Endodermal cell (in vitro differentiated cells): ENCODE measurements around the gene HYLS1. TPM values are rescaled to one million over a fixed set of nuclear protein-coding genes. Genes with fewer than 3 reads are reported as not detected.

Experiments used
- DNase-seq: peaks from one replicate; pipeline ENCODE4 v3.0.0-alpha.2; 2017
- H3K27ac ChIP-seq: 2 replicates; pipeline ENCODE4 v1.5.1; 2013; ENCODE audit warnings: mild to moderate bottlenecking, low read depth, low read length, moderate library complexity
- H3K27me3 ChIP-seq: 2 replicates; pipeline ENCODE4 v1.6.1; 2013; ENCODE audit warnings: mild to moderate bottlenecking, low read length, moderate library complexity; ENCODE audit not compliant: insufficient read depth, control insufficient read depth, poor library complexity, severe bottlenecking
- H3K36me3 ChIP-seq: 2 replicates; pipeline ENCODE4 v1.7.0; 2013; ENCODE audit warnings: mild to moderate bottlenecking, low read length, moderate library complexity; ENCODE audit not compliant: control insufficient read depth, insufficient read depth
- H3K4me1 ChIP-seq: one replicate; pipeline ENCODE4 v1.7.0; 2013; ENCODE audit warnings: low read length; ENCODE audit not compliant: control insufficient read depth, insufficient read depth
- H3K4me3 ChIP-seq: 2 replicates; pipeline ENCODE4 v1.5.1; 2013; ENCODE audit warnings: mild to moderate bottlenecking, low read length, moderate library complexity
- H3K9ac ChIP-seq: 2 replicates; pipeline ENCODE4 v1.6.1; 2013; ENCODE audit warnings: mild to moderate bottlenecking, low read length, moderate library complexity; ENCODE audit not compliant: poor library complexity, severe bottlenecking; ENCODE audit errors: extremely low read depth
- H3K9me3 ChIP-seq: 2 replicates; pipeline ENCODE4 v1.6.1; 2013; ENCODE audit warnings: mild to moderate bottlenecking, low read length, moderate library complexity; ENCODE audit not compliant: control insufficient read depth
- H3K27ac Mint-ChIP-seq: 2 replicates; pipeline ENCODE4 v1.8.0; 2020; ENCODE audit warnings: mixed read lengths
- H3K27me3 Mint-ChIP-seq: 2 replicates; pipeline ENCODE4 v1.8.0; 2021; ENCODE audit warnings: mild to moderate bottlenecking, mixed read lengths; ENCODE audit not compliant: insufficient read depth
- H3K36me3 Mint-ChIP-seq: 2 replicates; pipeline ENCODE4 v1.8.0; 2020; ENCODE audit warnings: low read depth, mixed read lengths
- H3K4me1 Mint-ChIP-seq: 2 replicates; pipeline ENCODE4 v1.8.0; 2020; ENCODE audit warnings: mixed read lengths
- H3K4me3 Mint-ChIP-seq: 2 replicates; pipeline ENCODE4 v1.8.0; 2020; ENCODE audit warnings: mild to moderate bottlenecking, moderate library complexity, mixed read lengths
- H3K9me3 Mint-ChIP-seq: 2 replicates; pipeline ENCODE4 v1.8.0; 2020; ENCODE audit warnings: mild to moderate bottlenecking, mixed read lengths
- WGBS, 2 experiments: methylation state at CpG; one replicate each; pipeline versions ENCODE4 v1.1.5 to v1.1.7; 2013; ENCODE audit warnings: missing lambda C conversion rate in 2 of 2, mixed read lengths in 1 of 2; ENCODE audit not compliant: insufficient coverage in 1 of 2, insufficient read length in 1 of 2; 5-methylcytosine and 5-hydroxymethylcytosine counted together
- total RNA-seq, 2 donors: library from RNA; stranded (reverse); fragmentation: NEBNext Ultra II Directional in 1 of 2; extraction: Animal tissue kit (Norgen Biotek cat#: 25700) in 1 of 2; gene quantifications; 2 replicates in 1 of 2; 3 replicates in 1 of 2; pipeline ENCODE4 v1.2.1, GENCODE V29; 2021
- TF ChIP-seq, protein P1 (sequence below): fragments of 200-600 bp; sonication (generic); conservative IDR thresholded peaks from 2 replicates; pipeline ENCODE4 v1.5.0; 2021; ENCODE audit warnings: antibody characterized with exemption, mild to moderate bottlenecking

The HYLS1 gene
- total RNA-seq, 2 donors from 2014 or later: 6.6 to 7.7 TPM

DNA sequence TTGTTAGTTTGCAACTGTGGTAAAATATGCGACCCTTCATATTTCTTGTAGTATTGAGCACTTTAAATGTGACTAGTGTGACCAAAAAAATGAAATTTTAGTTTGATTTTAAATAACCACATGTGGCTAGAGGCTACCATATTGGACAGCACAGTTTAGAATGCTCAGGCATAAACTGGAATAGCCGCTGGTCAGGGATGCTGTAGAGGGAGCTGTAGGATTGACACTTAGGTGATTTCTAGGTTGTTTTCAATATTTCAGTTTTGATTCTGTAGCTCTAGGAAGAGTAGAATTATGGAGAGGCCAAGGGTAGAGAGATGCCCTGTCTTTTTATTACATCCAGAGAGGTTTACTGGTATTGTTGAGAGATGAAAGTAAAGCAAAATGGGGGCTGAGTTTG lies 47.6 kb downstream of the HYLS1 start:
- Mint-ChIP-seq H3K9me3 (no peaks in the 10 kb centered on the region), H3K36me3 (no peaks in the 10 kb centered on the region), H3K27me3 (peaks cover 3% of the 10 kb centered on the region), H3K4me1 (peaks cover 25% of the 10 kb centered on the region), H3K27ac (no peak overlapping the region), H3K4me3 (no peak overlapping the region)
- H3K4me1 ChIP-seq: peaks cover 6% of the 10 kb centered on the region
- no peaks in the 10 kb centered on the region for H3K9me3 ChIP-seq
- peaks cover 18% of the 10 kb centered on the region for H3K27me3 ChIP-seq
- 93 to 100% methylated on average over 2 of the region's 2 CpGs for WGBS, 2 experiments
- DNase-seq: no peak
- no peak overlapping the region for H3K27ac ChIP-seq
- no peak overlapping the region for H3K4me3 ChIP-seq
- no peak overlapping the region for H3K9ac ChIP-seq
- TF ChIP-seq, protein P1, sequence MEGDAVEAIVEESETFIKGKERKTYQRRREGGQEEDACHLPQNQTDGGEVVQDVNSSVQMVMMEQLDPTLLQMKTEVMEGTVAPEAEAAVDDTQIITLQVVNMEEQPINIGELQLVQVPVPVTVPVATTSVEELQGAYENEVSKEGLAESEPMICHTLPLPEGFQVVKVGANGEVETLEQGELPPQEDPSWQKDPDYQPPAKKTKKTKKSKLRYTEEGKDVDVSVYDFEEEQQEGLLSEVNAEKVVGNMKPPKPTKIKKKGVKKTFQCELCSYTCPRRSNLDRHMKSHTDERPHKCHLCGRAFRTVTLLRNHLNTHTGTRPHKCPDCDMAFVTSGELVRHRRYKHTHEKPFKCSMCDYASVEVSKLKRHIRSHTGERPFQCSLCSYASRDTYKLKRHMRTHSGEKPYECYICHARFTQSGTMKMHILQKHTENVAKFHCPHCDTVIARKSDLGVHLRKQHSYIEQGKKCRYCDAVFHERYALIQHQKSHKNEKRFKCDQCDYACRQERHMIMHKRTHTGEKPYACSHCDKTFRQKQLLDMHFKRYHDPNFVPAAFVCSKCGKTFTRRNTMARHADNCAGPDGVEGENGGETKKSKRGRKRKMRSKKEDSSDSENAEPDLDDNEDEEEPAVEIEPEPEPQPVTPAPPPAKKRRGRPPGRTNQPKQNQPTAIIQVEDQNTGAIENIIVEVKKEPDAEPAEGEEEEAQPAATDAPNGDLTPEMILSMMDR: no peak
- no peaks in the 10 kb centered on the region for H3K36me3 ChIP-seq

DNA sequence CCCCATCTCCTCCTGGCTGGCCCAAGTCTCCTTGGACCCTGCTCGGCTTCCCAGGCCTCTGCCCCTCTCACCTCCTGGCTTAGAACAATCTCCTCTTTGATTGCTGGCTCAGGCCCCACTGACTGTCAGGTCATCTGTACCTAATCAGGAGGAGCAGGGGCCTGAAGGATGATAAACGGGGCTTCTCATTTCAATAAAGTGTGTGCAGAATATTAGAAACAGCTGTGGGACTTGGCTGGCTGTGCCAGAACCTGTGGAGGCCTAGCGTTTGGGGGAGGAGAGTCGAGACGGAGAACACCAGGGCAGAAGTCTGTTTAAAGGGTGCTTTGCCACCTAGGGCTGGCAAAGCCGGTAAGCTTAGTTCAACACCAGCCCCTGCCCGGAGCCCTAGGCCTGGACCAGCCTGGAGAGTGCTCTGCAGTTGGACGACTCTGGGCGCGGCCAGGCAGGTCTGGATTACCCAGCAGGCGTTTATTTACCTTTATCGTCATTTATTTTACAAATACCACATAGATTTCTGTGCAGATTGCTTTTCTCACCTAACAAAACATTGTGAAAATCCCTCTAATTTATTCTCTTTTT lies 48.2 kb downstream of the HYLS1 start:
- Histone ChIP-seq H3K4me3 (no peak overlapping the region), H3K27me3 (peaks cover 18% of the 10 kb centered on the region), H3K4me1 (peaks cover 6% of the 10 kb centered on the region), H3K36me3 (no peaks in the 10 kb centered on the region), H3K9me3 (no peaks in the 10 kb centered on the region), H3K9ac (no peak overlapping the region), H3K27ac (no peak overlapping the region)
- WGBS, 2 experiments: 87 to 95% methylated on average over 9 to 12 of the region's 12 CpGs
- peaks cover 3% of the 10 kb centered on the region for H3K27me3 Mint-ChIP-seq
- H3K4me3 Mint-ChIP-seq: no peak overlapping the region
- no peaks in the 10 kb centered on the region for H3K9me3 Mint-ChIP-seq
- H3K4me1 Mint-ChIP-seq: peaks cover 25% of the 10 kb centered on the region
- DNase-seq: no peak
- TF ChIP-seq, protein P1: no peak
- H3K36me3 Mint-ChIP-seq: no peaks in the 10 kb centered on the region
- H3K27ac Mint-ChIP-seq: no peak overlapping the region

DNA sequence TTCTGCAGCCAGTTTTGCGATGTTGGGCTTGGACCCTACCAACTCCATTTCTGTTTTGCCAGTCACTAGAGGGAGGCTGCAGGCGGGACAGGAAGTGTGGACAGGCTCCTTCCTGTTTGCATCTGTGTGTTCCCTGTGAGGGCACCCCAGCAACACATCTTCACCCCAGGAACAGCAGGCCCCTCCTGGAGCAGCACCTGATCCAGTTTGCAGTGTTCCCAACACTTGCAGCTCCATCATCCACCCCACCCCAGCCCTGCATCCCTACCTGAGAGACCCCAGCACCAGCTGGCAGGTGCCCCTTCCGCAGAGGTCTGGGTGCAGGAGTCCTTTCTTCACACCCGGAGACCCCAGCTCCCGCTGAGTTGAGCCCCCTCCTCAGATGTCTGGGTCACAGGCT lies 51.0 kb downstream of the HYLS1 start:
- peaks cover 30% of the 10 kb centered on the region for H3K4me1 Mint-ChIP-seq

More for the DNA sequence above, 51.0 kb downstream of the HYLS1 start:
- Mint-ChIP-seq H3K4me3 (no peak overlapping the region), H3K9me3 (no peaks in the 10 kb centered on the region), H3K36me3 (no peaks in the 10 kb centered on the region), H3K27me3 (no peaks in the 10 kb centered on the region), H3K27ac (no peak overlapping the region)
- TF ChIP-seq, protein P1: no peak
- H3K27ac ChIP-seq: no peak overlapping the region
- no peaks in the 10 kb centered on the region for H3K9me3 ChIP-seq
- no peak overlapping the region for H3K9ac ChIP-seq
- peaks cover 2% of the 10 kb centered on the region for H3K27me3 ChIP-seq
- no peak overlapping the region for H3K4me3 ChIP-seq
- H3K4me1 ChIP-seq: peaks cover 6% of the 10 kb centered on the region
- no peaks in the 10 kb centered on the region for H3K36me3 ChIP-seq
- 89 to 100% methylated on average over 3 to 5 of the region's 5 CpGs for WGBS, 2 experiments
- DNase-seq: peak; percentile 59
